ENCODE results near the gene MPST. TPM values are rescaled to one million over a fixed set of nuclear protein-coding genes. Genes with fewer than 3 reads are reported as not detected.
"Not testable (repeated sequence)": the region's sequence is repeated elsewhere in the genome, so short reads cannot be mapped to it uniquely, and the experiment has no call there.

Gene MPST
- polyA plus RNA-seq (2013, experiment 1 of 2; ENCODE audit: insufficient read length) = 44.6 TPM
- polyA plus RNA-seq (2013, experiment 2 of 2; ENCODE audit: insufficient read length) = 45.8 TPM

- DNase-seq = peak; percentile 72
These were observed at the start of gene MPST, which contains the start of gene TST for GRCh38 chr22:37019309-37020191. Gene MPST, plus strand, starts transcription at chr22:37019742. Its CDS starts 95 bp downstream, at chr22:37019837. Gene TST, minus strand, starts transcription at chr22:37019447. Its CDS starts 715 bp downstream, at chr22:37018732.

GRCh38 chr22:36971341-36972125, 48.0 kb upstream of the MPST start:
- DNase-seq = no peak

- DNase-seq = no peak
These were observed 42.9 kb upstream of the MPST start for GRCh38 chr22:36976606-36977005.

- peak; percentile 42 for DNase-seq
These were observed 42.1 kb upstream of the MPST start for GRCh38 chr22:36977401-36977861.

GRCh38 chr22:36977947-36978660, 41.4 kb upstream of the MPST start:
- DNase-seq = peak; percentile 86

GRCh38 chr22:36979016-36979910, 40.3 kb upstream of the MPST start:
- no peak for DNase-seq

GRCh38 chr22:36981247-36981775, 38.2 kb upstream of the MPST start:
- no peak for DNase-seq

GRCh38 chr22:36982136-36982535, 37.4 kb upstream of the MPST start:
- no peak for DNase-seq

- no peak for DNase-seq
These were observed 34.2 kb upstream of the MPST start for GRCh38 chr22:36985211-36985889.

- DNase-seq = no peak
These were observed 33.2 kb upstream of the MPST start for GRCh38 chr22:36986242-36986821.

GRCh38 chr22:36988075-36988832, 31.3 kb upstream of the MPST start:
- no peak for DNase-seq

GRCh38 chr22:36989012-36989411, 30.5 kb upstream of the MPST start:
- DNase-seq = not testable (repeated sequence)

- DNase-seq = no peak
These were observed 29.1 kb upstream of the MPST start for GRCh38 chr22:36990457-36990856.

- DNase-seq = peak; percentile 12
These were observed 28.3 kb upstream of the MPST start for GRCh38 chr22:36991206-36991605.

- no peak for DNase-seq
These were observed 21.8 kb upstream of the MPST start for GRCh38 chr22:36997746-36998145.

GRCh38 chr22:36998620-36999351, 20.8 kb upstream of the MPST start:
- DNase-seq = no peak

GRCh38 chr22:36999463-36999862, 20.1 kb upstream of the MPST start:
- DNase-seq = no peak

- no peak for DNase-seq
These were observed 18.6 kb upstream of the MPST start for GRCh38 chr22:37000676-37001534.
